ENCODE measurements around the gene NELFB.

DNA sequence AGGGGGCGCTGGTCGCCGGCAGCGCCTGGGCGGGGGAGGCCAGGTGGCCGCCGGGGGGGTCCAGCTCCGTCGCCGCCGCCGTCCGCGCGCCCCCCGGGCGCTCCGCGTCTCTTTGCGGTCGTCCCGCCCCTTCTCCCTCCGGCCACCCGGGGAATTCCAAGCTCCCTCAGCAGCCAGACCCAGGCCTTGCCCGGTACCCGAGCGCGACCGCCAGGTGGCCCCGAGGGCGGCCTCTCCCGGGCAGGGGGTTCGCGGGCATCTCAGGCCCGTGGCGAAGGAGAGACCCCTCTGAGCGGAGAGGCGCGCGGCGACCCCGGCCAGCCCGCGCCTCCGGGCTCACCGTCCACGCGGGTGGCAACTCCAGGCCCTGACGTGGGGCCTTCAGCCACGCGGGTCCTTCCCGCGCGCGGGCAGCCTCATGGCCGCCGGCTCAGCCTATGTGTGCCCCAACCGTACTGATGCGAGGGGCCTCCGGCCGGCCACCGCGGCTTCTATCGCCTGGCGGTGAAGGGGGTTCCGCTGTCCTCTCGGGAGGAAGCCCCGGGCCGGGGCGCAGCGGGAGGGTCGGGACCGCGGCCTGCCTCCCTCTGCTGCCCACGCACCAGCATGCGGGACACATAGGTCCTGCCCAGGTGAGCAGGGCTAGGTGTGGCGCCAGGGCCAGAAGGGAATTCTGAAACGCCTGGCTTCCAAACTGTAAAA lies 47.5 kb downstream of the NELFB start:
- TF ChIP-seq, protein P1, sequence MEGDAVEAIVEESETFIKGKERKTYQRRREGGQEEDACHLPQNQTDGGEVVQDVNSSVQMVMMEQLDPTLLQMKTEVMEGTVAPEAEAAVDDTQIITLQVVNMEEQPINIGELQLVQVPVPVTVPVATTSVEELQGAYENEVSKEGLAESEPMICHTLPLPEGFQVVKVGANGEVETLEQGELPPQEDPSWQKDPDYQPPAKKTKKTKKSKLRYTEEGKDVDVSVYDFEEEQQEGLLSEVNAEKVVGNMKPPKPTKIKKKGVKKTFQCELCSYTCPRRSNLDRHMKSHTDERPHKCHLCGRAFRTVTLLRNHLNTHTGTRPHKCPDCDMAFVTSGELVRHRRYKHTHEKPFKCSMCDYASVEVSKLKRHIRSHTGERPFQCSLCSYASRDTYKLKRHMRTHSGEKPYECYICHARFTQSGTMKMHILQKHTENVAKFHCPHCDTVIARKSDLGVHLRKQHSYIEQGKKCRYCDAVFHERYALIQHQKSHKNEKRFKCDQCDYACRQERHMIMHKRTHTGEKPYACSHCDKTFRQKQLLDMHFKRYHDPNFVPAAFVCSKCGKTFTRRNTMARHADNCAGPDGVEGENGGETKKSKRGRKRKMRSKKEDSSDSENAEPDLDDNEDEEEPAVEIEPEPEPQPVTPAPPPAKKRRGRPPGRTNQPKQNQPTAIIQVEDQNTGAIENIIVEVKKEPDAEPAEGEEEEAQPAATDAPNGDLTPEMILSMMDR (optimal IDR thresholded peaks at IDR 0.05 in 1 of 3, IDR thresholded peaks at IDR 0.05 in 1 of 3, conservative IDR thresholded peaks at IDR 0.05 in 1 of 3; ENCODE audit: extremely low read depth in 1 of 3, insufficient read depth in 2 of 3, low read length in 3 of 3): peak in 1 of 3 experiments; percentile 56
- no peak for TF ChIP-seq EZH2 (IDR thresholded peaks at IDR 0.05; ENCODE audit: low read length)
